Adipocyte (in vitro differentiated cells): ENCODE results near the gene ATP2A3.

Experiments
- DNase-seq: peaks from one replicate; pipeline ENCODE4 v3.0.0-alpha.2; 2015; ENCODE audit warnings: low read depth
- H3K27me3 ChIP-seq: replicated peaks from 2 replicates; pipeline ENCODE4 v1.7.0; 2013; ENCODE audit warnings: mild to moderate bottlenecking, low read length, moderate library complexity; ENCODE audit not compliant: control insufficient read depth, insufficient read depth
- H3K36me3 ChIP-seq: 2 replicates; pipeline ENCODE4 v1.7.0; 2013; ENCODE audit warnings: low read length, mild to moderate bottlenecking, moderate library complexity; ENCODE audit not compliant: control insufficient read depth, insufficient read depth, severe bottlenecking
- H3K4me1 ChIP-seq: 2 replicates; pipeline ENCODE4 v1.7.0; 2013; ENCODE audit warnings: mild to moderate bottlenecking, low read length, moderate library complexity; ENCODE audit not compliant: control insufficient read depth, insufficient read depth
- H3K4me3 ChIP-seq: 2 replicates; pipeline ENCODE4 v1.7.0; 2013; ENCODE audit warnings: mild to moderate bottlenecking, low read length, moderate library complexity
- H3K9ac ChIP-seq: 2 replicates; pipeline ENCODE4 v1.7.0; 2013; ENCODE audit warnings: mild to moderate bottlenecking, low read length, moderate library complexity
- H3K9me3 ChIP-seq: 2 replicates; pipeline ENCODE4 v1.7.0; 2013; ENCODE audit warnings: mild to moderate bottlenecking, low read length, moderate library complexity; ENCODE audit not compliant: control insufficient read depth

ATP2A3 gene

DNA sequence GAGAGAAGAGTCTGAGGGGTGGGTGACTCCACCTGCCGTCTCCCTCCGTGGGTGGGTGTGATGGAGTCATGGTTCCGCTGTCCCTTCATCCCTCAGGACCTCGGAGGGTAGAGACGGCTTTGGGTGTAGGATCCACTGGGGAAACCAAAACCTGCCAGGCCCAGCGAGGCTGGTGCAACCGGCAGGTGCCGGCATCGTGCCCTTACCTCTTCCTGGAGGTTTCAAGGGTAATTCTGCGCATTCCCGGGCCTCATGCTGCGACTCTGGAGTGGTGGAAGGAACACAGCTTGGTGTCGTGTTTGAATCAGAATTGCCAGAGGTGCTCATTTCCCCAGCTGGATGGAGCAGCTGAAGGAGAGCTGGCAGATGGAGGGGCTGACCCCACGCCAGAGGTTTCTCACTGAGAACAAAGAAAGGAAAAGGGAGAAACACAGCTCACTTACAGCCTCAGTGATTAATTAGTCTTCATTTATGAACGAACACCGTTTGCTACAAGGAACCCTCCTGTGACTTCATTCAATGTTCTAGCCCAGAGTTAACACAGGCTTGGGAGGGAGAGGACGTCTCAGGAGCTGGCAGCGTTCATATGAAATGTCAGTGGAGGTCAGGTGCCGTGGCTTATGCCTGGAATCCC lies 16.3 kb upstream of the ATP2A3 start:
- Histone ChIP-seq H3K27me3 (peaks cover 21% of the 10 kb centered on the region), H3K4me3 (no peak overlapping the region), H3K9ac (no peak overlapping the region), H3K9me3 (peaks cover 10% of the 10 kb centered on the region), H3K36me3 (no peaks in the 10 kb centered on the region), H3K4me1 (peaks cover 3% of the 10 kb centered on the region)
- DNase-seq = no peak

DNA sequence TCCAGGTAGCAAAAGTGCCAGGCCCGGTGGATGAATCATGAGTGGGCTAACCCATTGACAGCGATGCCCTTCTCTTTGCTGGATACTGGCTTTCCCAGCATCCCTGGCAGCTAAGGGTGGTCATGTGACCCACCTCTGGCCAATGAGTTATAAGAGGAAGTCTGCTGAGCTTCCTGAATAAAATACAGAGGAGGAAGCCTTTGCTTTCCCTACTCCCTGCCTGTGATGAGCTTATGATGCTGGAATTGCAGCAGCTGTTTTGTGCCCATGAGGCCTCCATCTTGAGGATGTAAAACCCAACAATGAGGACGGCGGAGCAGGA lies 15.0 kb upstream of the ATP2A3 start:
- H3K9me3 ChIP-seq = peaks cover 20% of the 10 kb centered on the region
- DNase-seq = no peak
- no peak overlapping the region for H3K4me3 ChIP-seq
- peaks cover 18% of the 10 kb centered on the region for H3K27me3 ChIP-seq
- H3K9ac ChIP-seq = no peak overlapping the region
- H3K4me1 ChIP-seq = peaks cover 3% of the 10 kb centered on the region
- H3K36me3 ChIP-seq = no peaks in the 10 kb centered on the region

DNA sequence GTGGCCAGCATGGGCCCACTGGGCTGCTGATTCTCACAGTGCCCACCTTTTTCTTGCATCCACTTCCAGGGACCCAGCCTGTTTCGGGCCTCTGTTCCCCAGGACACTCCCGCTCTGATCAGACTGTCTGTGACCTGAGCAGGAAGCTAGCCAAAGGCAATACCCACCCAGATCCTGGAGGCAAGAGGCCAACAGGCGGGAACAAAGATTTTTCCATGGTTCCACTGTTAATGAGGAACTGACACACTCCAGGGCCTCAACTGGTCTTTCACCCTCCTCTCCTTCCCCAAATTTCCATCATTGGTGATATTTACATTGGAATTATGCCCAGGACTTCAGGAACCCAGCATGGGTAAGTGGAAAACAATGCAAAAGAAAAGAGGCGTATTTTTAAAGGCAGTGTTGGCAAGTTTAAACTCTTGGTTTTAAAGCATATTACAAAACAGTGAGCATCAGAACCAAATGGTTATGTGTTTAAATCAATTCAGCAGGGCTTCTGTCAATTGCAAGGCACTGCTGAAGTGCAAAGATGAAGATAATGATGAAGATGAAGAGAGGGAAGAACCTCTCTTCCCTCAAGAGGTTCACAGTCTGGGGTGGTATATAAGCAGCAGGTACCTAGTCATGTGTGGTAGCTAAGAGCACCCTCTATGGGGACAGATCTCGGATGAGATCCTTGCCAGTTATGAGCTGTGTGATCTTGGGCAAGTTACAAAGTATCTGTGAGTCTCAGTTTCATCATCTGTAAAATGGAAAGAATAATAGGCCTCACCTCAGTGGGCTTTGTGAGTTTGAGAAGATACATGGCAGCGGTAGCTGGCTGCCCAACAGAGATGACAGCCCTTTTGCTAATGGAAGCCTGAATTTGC lies 14.4 kb upstream of the ATP2A3 start:
- no peak overlapping the region for H3K9ac ChIP-seq
- DNase-seq = no peak
- H3K27me3 ChIP-seq = peaks cover 16% of the 10 kb centered on the region
- peaks cover 21% of the 10 kb centered on the region for H3K9me3 ChIP-seq
- H3K4me3 ChIP-seq = no peak overlapping the region
- peaks cover 3% of the 10 kb centered on the region for H3K4me1 ChIP-seq
- H3K36me3 ChIP-seq = no peaks in the 10 kb centered on the region

- peaks cover 14% of the 10 kb centered on the region for H3K27me3 ChIP-seq
- DNase-seq = no peak
Observed at GRCh38 chr17:3977387-3977786, 13.2 kb upstream of the ATP2A3 start.

GRCh38 chr17:3976675-3977171 lies 12.5 kb upstream of the ATP2A3 start:
- peaks cover 21% of the 10 kb centered on the region for H3K9me3 ChIP-seq
- no peak for DNase-seq
- H3K4me3 ChIP-seq = no peak overlapping the region
- peaks cover 15% of the 10 kb centered on the region for H3K27me3 ChIP-seq
- H3K9ac ChIP-seq = no peak overlapping the region
- H3K4me1 ChIP-seq = peaks cover 3% of the 10 kb centered on the region
- H3K36me3 ChIP-seq = no peaks in the 10 kb centered on the region

More at GRCh38 chr17:3977387-3977786, 13.2 kb upstream of the ATP2A3 start:
- Histone ChIP-seq H3K9me3 (peaks cover 21% of the 10 kb centered on the region), H3K36me3 (no peaks in the 10 kb centered on the region), H3K4me1 (peaks cover 3% of the 10 kb centered on the region), H3K4me3 (no peak overlapping the region), H3K9ac (no peak overlapping the region)

DNA sequence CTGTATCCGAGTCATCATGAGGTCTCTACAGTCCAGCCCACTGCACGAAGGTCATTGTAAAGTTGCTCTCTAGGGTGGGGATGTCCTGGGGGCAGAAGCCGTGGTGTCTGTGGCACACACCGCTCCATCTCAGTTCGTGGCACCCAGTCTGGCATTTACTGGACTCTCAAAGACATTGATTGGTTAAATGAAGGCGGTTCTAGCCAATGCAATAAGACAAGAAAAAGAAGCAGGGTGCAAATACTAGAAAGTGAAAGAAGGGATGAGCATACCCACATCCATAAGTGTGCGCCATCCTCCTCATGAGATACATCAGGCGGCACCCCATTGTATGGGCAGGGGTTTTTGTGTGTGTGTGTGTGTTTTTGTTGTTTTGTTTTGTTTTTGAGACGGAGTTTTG lies 10.7 kb upstream of the ATP2A3 start:
- Histone ChIP-seq H3K9me3 (peaks cover 21% of the 10 kb centered on the region), H3K4me1 (peaks cover 3% of the 10 kb centered on the region), H3K9ac (no peak overlapping the region), H3K27me3 (peaks cover 21% of the 10 kb centered on the region), H3K36me3 (no peaks in the 10 kb centered on the region), H3K4me3 (no peak overlapping the region)
- no peak for DNase-seq

DNA sequence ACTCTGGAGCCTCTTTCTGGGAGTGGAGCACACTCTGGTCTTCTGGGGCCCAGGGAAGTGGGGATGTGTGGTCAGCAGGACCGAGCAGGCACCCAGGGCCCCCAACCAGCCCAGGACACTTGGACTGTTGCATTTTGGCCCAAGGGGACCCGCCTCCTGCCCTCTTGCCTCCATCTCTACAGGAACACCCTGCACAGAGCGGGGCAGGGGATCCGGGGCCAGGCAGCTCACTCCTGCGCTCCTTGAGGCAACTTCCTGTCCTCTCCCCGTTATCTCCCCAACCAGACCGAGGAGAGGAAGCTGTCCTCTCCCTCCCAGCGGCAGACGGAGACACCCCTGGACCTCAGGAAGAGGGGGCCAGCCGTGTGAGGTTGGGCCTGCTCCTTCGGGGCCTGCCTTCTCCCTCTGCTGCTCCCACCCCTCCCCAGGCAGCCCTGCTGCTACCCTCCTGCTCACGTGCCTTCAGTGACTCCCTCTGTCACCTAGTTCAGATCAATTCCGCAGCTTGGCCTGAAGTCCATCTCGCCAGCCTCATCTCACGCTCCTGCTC lies 10.0 kb upstream of the ATP2A3 start:
- H3K27me3 ChIP-seq = peaks cover 21% of the 10 kb centered on the region
- no peak overlapping the region for H3K4me3 ChIP-seq
- peaks cover 21% of the 10 kb centered on the region for H3K9me3 ChIP-seq
- H3K36me3 ChIP-seq = no peaks in the 10 kb centered on the region
- DNase-seq = no peak
- H3K4me1 ChIP-seq = peaks cover 3% of the 10 kb centered on the region
- no peak overlapping the region for H3K9ac ChIP-seq

DNA sequence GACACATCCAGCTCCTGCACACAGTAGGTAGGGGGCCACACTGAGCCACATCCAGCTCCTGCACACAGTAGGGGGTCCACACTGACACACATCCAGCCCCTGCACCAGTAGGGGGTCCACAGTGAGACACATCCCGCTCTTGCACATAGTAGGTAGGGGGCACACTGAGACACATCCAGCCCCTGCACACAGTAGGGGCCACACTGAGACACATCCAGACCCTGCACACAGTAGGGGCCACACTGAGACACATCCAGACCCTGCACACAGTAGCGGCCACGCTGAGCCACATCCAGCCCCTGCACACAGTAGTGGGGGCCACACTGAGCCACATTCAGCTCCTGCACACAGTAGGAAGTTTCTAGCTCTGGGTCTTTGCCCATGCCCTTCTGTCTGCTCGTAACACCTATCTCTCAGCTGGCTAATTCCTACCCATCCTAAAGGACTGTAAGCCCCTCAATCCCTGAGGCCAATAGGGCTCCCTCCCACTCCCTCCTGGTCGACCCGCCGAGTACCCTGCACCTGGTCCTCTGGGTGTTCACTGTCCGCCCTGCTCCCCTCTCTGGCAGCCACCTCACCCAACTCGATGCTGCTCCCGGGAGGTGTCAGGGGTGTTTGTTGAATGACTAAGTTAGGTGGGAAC lies 9.4 kb upstream of the ATP2A3 start:
- no peak for DNase-seq
- peaks cover 21% of the 10 kb centered on the region for H3K27me3 ChIP-seq
- peaks cover 16% of the 10 kb centered on the region for H3K9me3 ChIP-seq
- peaks cover 3% of the 10 kb centered on the region for H3K4me1 ChIP-seq
- no peak overlapping the region for H3K9ac ChIP-seq
- H3K4me3 ChIP-seq = no peak overlapping the region
- no peaks in the 10 kb centered on the region for H3K36me3 ChIP-seq

DNA sequence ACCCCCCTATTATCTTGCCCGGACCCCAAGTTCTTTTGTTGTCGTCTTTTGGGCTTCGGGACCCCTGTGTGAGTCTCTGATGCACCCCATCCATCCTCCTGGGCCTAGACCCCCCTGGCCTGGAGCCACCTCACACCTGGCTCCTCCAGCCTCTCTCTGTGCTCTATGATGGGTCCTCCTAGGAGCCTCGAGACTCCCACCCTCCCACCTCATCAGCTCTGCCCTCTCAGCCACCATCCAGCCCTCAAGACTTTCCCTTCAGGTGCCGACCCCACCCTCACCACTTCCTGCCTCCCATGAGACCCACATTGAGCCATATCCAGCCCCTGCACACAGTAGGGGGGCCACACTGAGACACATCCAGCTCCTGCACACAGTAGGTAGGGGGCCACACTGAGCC lies 8.7 kb upstream of the ATP2A3 start:
- H3K4me3 ChIP-seq = no peak overlapping the region
- H3K4me1 ChIP-seq = peaks cover 3% of the 10 kb centered on the region
- peaks cover 25% of the 10 kb centered on the region for H3K27me3 ChIP-seq
- no peak for DNase-seq
- H3K9ac ChIP-seq = no peak overlapping the region
- no peaks in the 10 kb centered on the region for H3K36me3 ChIP-seq
- H3K9me3 ChIP-seq = peaks cover 13% of the 10 kb centered on the region

DNA sequence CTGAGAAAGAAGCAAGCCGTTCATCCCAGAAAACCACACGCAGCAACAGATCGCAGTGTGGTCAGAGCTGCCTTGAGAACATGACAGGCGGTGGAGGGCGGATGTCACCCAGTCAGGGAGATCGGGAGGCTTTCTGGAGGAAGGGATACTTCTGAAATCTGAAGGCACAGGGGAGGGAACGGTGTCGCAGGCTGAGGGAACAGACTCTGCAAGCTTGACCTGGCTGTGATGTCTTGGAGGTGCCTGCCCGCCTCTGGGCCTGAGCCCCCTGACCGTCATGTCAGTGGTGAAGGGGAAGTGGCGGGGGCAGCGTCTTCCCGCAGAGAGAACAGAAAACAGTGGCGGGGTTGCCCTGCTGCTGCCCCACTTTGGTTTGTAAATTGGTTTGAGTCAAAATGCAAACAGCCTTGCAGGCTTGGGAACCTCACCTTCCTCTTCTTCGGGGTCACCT lies 8.1 kb upstream of the ATP2A3 start:
- Histone ChIP-seq H3K36me3 (no peaks in the 10 kb centered on the region), H3K9me3 (peaks cover 13% of the 10 kb centered on the region), H3K4me3 (no peak overlapping the region), H3K27me3 (peaks cover 30% of the 10 kb centered on the region), H3K4me1 (peaks cover 3% of the 10 kb centered on the region), H3K9ac (no peak overlapping the region)
- DNase-seq = no peak

- DNase-seq = no peak
- Histone ChIP-seq H3K4me1 (no peaks in the 10 kb centered on the region), H3K4me3 (no peak overlapping the region), H3K36me3 (no peaks in the 10 kb centered on the region), H3K27me3 (peaks cover 38% of the 10 kb centered on the region), H3K9ac (no peak overlapping the region), H3K9me3 (peaks cover 11% of the 10 kb centered on the region)
Observed at GRCh38 chr17:3970668-3971067, 6.4 kb upstream of the ATP2A3 start.
